Adrenal gland (tissue), 12 donors: ENCODE results near the gene PTK7. TPM values are rescaled to one million over a fixed set of nuclear protein-coding genes. Genes with fewer than 3 reads are reported as not detected.
A peak's percentile ranks its signal among the peaks of the same experiment; 100 is the strongest.

Source experiments
- DNase-seq, 7 donors: peaks; one replicate each; pipeline ENCODE4 v3.0.0-alpha.2; 2019 to 2020
- H3K27ac ChIP-seq, 5 donors: fragments of 200-600 bp; sonication (generic) in 4 of 5; 1 replicate in 3 of 5; 2 replicates in 2 of 5; pipeline versions ENCODE4 v1.5.1 to v1.8.0; 2016 to 2020; ENCODE audit warnings: mild to moderate bottlenecking in 1 of 5
- H3K27me3 ChIP-seq: fragments of 200-600 bp; 2 replicates; pipeline ENCODE4 v1.8.0; 2021
- H3K36me3 ChIP-seq, 2 donors: fragments of 200-600 bp; replicated peaks in 1 of 2; 1 replicate in 1 of 2; 2 replicates in 1 of 2; pipeline versions ENCODE4 v1.5.1 to v1.8.0; 2018 to 2022
- H3K4me1 ChIP-seq, 2 donors: fragments of 200-600 bp; replicated peaks in 1 of 2; 1 replicate in 1 of 2; 2 replicates in 1 of 2; pipeline versions ENCODE4 v1.5.1 to v1.8.0; 2018 to 2021
- H3K4me3 ChIP-seq, 4 donors: fragments of 200-600 bp; sonication (generic) in 3 of 4; one replicate each; pipeline ENCODE4 v1.5.1; 2016 to 2018
- H3K9me3 ChIP-seq, 3 donors: fragments of 200-600 bp; sonication (generic) in 1 of 3; replicated peaks in 1 of 3; 1 replicate in 2 of 3; 2 replicates in 1 of 3; pipeline versions ENCODE4 v1.5.1 to v1.8.0; 2016 to 2021
- CTCF ChIP-seq, 6 experiments: fragments of 450-650 bp in 4 of 6; fragments of 200-600 bp in 2 of 6; sonication (generic) in 1 of 6; IDR thresholded peaks; 1 replicate in 5 of 6; 2 replicates in 1 of 6; pipeline versions ENCODE4 v1.5.1 to v1.8.0; 2016 to 2021; ENCODE audit warnings: antibody characterized with exemption in 6 of 6, mild to moderate bottlenecking in 2 of 6, moderate library complexity in 1 of 6
- POLR2A ChIP-seq, 2 donors: fragments of 450-650 bp; IDR thresholded peaks; one replicate each; pipeline ENCODE4 v1.6.1; 2017; ENCODE audit warnings: antibody characterized with exemption in 2 of 2, mild to moderate bottlenecking in 2 of 2, moderate library complexity in 1 of 2
- WGBS, 4 donors: extraction: QIAGEN DNeasy Blood & Tissue Kit in 2 of 4; methylation state at CpG; one replicate each; pipeline versions ENCODE4 v1.1.5 to v1.1.7; 2013 to 2017; 5-methylcytosine and 5-hydroxymethylcytosine counted together
- intact Hi-C, 2 donors: fragments of 100-400 bp; cut with DNase I; formaldehyde crosslinking; loops; one replicate each; pipeline versions ENCODE4 v1.14.1 to v1.15.0; 2022 to 2023
- polyA plus RNA-seq, 3 donors: library from polyadenylated mRNA; stranded (reverse); fragments of 200-250 nt in 2 of 3; fragments of 350-450 nt in 1 of 3; fragmentation: Illumina TruSeq in 1 of 3; extraction: RNeasy Lipid Tissue Mini Kit (QIAGEN cat#74804) in 1 of 3; gene quantifications; one replicate each; pipeline ENCODE4 v1.2.3, GENCODE V29; 2013 to 2014
- total RNA-seq, 9 donors: library from RNA; depleted of rRNA in 4 of 9; stranded (reverse); fragments of >200 nt in 4 of 9; fragments of 120-200 nt in 1 of 9; fragmentation: NEBNext Ultra II Directional in 1 of 9; extraction: Animal tissue kit (Norgen Biotek cat#: 25700) in 1 of 9; gene quantifications; one replicate each; pipeline versions ENCODE4 v1.1.0 to v1.2.4, GENCODE V29; 2013 to 2023
- donor health status: healthy with polysubstance abuse.
- donor health status: Bipolar disorder and iron deficiency.
- donor health status: DM: yes; HTN: yes; CAD: no.
- donor health status: DM: no; HTN: no; CAD: no.
- donor health status: DM: no; HTN: no; CAD: no.
- donor health status: DM: yes; HTN: yes; CAD: no.

PTK7 gene
- total and polyA plus RNA-seq, 12 donors, result 2.8 to 16.7 (median 8.2) TPM

GRCh38 chr6:43033496-43034189 lies 42.5 kb upstream of the PTK7 start:
- 87 to 93% (median 91%) methylated on average over 2 of the region's 2 CpGs for WGBS, 4 donors
- peaks cover 0 to 83% of the 10 kb centered on the region in 2 donors for H3K36me3 ChIP-seq

GRCh38 chr6:43034190-43034525 lies 42.0 kb upstream of the PTK7 start:
- Histone ChIP-seq H3K9me3 (no peaks in the 10 kb centered on the region), H3K27ac (no peak overlapping the region), H3K27me3 (no peaks in the 10 kb centered on the region), H3K4me1 (no peaks in the 10 kb centered on the region), H3K36me3 (peaks cover 0 to 83% of the 10 kb centered on the region in 2 donors), H3K4me3 (no peak overlapping the region)
- no peak for DNase-seq
- intact Hi-C loops, result no loop called here
- WGBS, 4 donors, result 47 to 73% (median 66%) methylated on average over 2 of the region's 2 CpGs
- TF ChIP-seq POLR2A (IDR thresholded peaks at IDR 0.05) (no peak), CTCF (IDR thresholded peaks at IDR 0.05) (no peak)

More at GRCh38 chr6:43033496-43034189, 42.5 kb upstream of the PTK7 start:
- H3K27me3 ChIP-seq, result no peaks in the 10 kb centered on the region
- intact Hi-C loops, result no loop called here
- no peaks in the 10 kb centered on the region for H3K4me1 ChIP-seq
- no peak for DNase-seq
- no peak overlapping the region for H3K4me3 ChIP-seq
- TF ChIP-seq POLR2A (IDR thresholded peaks at IDR 0.05) (no peak), CTCF (IDR thresholded peaks at IDR 0.05) (no peak)
- no peak overlapping the region for H3K27ac ChIP-seq
- H3K9me3 ChIP-seq, result no peaks in the 10 kb centered on the region

GRCh38 chr6:43035495-43036194 lies 40.5 kb upstream of the PTK7 start:
- Histone ChIP-seq H3K4me1 (no peaks in the 10 kb centered on the region), H3K27ac (no peak overlapping the region), H3K4me3 (no peak overlapping the region), H3K9me3 (no peaks in the 10 kb centered on the region), H3K36me3 (peaks cover 0 to 82% of the 10 kb centered on the region in 2 donors), H3K27me3 (no peaks in the 10 kb centered on the region)
- DNase-seq, result peak in 5 of 7 donors; percentile 35 to 69 (median 52)
- intact Hi-C loops, result no loop called here
- 58 to 67% (median 64%) methylated on average over 4 of the region's 4 CpGs for WGBS, 4 donors
- TF ChIP-seq CTCF (IDR thresholded peaks at IDR 0.05) (no peak), POLR2A (IDR thresholded peaks at IDR 0.05) (no peak)

- Histone ChIP-seq H3K4me1 (no peaks in the 10 kb centered on the region), H3K27me3 (no peaks in the 10 kb centered on the region), H3K9me3 (no peaks in the 10 kb centered on the region), H3K27ac (no peak overlapping the region), H3K36me3 (peaks cover 0 to 79% of the 10 kb centered on the region in 2 donors), H3K4me3 (no peak overlapping the region)
- TF ChIP-seq CTCF (IDR thresholded peaks at IDR 0.05) (no peak), POLR2A (IDR thresholded peaks at IDR 0.05) (no peak)
- no peak for DNase-seq
- 89 to 95% (median 93%) methylated on average over 9 of the region's 9 CpGs for WGBS, 4 donors
- intact Hi-C loops, result no loop called here
Observed at GRCh38 chr6:43036712-43037111, 39.4 kb upstream of the PTK7 start.
